Measurements from ENCODE around the gene MYO1D.
A peak's percentile ranks its signal among the peaks of the same experiment; 100 is the strongest.

Gene MYO1D

GRCh38 chr17:32852811-32853210, 24.1 kb downstream of the MYO1D start:
- no peak for ATAC-seq
- H3K9me3 Mint-ChIP-seq, result no peaks in the 10 kb centered on the region
- no peak overlapping the region for H3K27ac Mint-ChIP-seq
- no peak for DNase-seq (ENCODE audit: low spot score in 2 of 2)
- no peak overlapping the region for H3K4me3 Mint-ChIP-seq
- H3K4me1 Mint-ChIP-seq, result no peaks in the 10 kb centered on the region
- no peaks in the 10 kb centered on the region for H3K36me3 Mint-ChIP-seq

DNA sequence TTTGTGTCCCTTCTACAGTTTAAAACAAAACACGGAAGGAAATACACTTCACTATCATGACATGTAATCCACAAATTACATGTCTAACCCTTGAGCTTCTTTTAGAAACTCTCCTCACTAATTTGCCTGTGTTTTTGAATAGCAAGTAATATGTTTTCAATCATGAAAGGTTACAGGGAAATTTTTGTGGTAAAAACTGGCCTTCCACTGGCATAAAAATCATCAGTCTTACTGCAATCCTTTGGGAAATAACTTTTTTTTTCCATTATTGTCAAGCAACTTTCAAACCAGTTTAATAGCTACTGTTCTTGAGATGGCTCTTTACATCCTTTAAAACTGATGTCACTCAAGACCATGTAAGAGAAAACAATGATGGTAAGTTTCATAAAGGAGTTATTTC, 27.0 kb downstream of the MYO1D start:
- ATAC-seq (no peak), DNase-seq (ENCODE audit: low spot score in 2 of 2) (no peak)
- H3K4me1 Mint-ChIP-seq, result no peaks in the 10 kb centered on the region
- H3K36me3 Mint-ChIP-seq, result no peaks in the 10 kb centered on the region
- H3K27ac Mint-ChIP-seq, result no peak overlapping the region
- H3K9me3 Mint-ChIP-seq, result no peaks in the 10 kb centered on the region
- no peak overlapping the region for H3K4me3 Mint-ChIP-seq

GRCh38 chr17:32847977-32848376, 28.9 kb downstream of the MYO1D start:
- no peaks in the 10 kb centered on the region for H3K36me3 Mint-ChIP-seq
- DNase-seq (ENCODE audit: low spot score in 2 of 2) (no peak), ATAC-seq (no peak)
- no peak overlapping the region for H3K27ac Mint-ChIP-seq
- no peaks in the 10 kb centered on the region for H3K4me1 Mint-ChIP-seq
- H3K4me3 Mint-ChIP-seq, result no peak overlapping the region
- no peaks in the 10 kb centered on the region for H3K9me3 Mint-ChIP-seq

DNA sequence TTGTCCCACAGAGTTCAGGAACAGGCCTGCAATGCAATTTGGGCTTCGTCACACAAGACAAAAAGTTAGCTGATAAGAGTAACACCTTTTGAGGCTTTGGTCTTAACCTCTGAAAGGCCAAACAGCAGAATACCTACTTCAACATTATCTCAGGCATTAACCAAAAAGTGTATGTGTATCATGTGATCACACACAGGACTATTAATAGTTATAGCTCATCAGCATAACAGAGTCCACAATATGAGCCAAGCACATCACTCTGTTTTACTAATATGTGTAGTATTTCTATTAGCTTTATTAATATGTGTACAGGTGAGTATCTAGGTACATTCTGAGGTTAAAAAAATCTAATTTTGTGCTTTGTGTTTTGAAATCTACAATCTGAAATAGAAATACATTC, 30.8 kb downstream of the MYO1D start:
- no peak overlapping the region for H3K4me3 Mint-ChIP-seq
- no peaks in the 10 kb centered on the region for H3K36me3 Mint-ChIP-seq
- ATAC-seq (no peak), DNase-seq (ENCODE audit: low spot score in 2 of 2) (no peak)
- no peaks in the 10 kb centered on the region for H3K9me3 Mint-ChIP-seq
- H3K4me1 Mint-ChIP-seq, result no peaks in the 10 kb centered on the region
- H3K27ac Mint-ChIP-seq, result no peak overlapping the region

DNA sequence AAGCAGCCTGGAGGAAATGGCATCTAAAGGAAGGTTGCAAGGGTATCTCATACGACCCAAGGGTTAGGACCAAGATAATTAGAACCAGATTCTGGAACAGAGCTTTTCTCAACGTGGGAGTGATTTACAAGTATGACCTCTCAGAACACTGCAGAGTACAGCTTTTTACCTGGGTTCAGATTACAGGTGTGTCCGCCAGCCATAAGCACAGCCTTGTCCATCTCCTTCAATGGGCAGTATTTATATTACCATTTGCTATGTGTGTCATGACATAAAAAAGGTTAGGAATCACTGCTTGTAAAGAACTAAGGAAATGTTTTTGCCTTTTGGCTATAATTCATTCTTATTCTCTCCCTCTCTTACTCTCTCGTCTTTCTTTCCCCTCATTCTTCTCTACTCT, 36.7 kb downstream of the MYO1D start:
- ATAC-seq, result no peak
- no peak for DNase-seq (ENCODE audit: low spot score in 2 of 2)
- H3K4me3 Mint-ChIP-seq, result no peak overlapping the region
- H3K36me3 Mint-ChIP-seq, result no peaks in the 10 kb centered on the region
- H3K9me3 Mint-ChIP-seq, result no peaks in the 10 kb centered on the region
- no peak overlapping the region for H3K27ac Mint-ChIP-seq
- no peaks in the 10 kb centered on the region for H3K4me1 Mint-ChIP-seq

DNA sequence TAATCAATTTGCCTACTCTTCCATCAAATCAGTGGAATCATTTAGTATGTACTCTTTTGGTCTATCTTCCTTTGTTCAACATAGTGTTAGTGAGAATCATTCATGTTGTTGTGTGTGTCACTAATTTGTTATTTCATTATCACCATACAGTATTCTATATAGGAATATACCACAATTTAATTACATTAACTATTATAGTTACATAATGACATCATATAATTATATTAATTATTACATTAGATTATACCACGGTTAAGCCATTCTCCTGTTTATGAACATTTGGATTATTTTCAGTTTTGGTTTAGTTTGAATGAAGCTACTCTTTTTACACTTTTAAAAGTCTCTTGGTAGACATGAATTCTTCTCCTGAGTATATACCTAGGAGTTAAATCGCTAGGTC, 40.4 kb downstream of the MYO1D start:
- Mint-ChIP-seq H3K36me3 (no peaks in the 10 kb centered on the region), H3K4me3 (no peak overlapping the region), H3K4me1 (no peaks in the 10 kb centered on the region), H3K27ac (no peak overlapping the region), H3K9me3 (no peaks in the 10 kb centered on the region)
- no peak for DNase-seq (ENCODE audit: low spot score in 2 of 2)
- ATAC-seq, result no peak

GRCh38 chr17:32835291-32835761, 41.6 kb downstream of the MYO1D start:
- H3K4me3 Mint-ChIP-seq, result no peak overlapping the region
- DNase-seq (ENCODE audit: low spot score in 2 of 2) (no peak), ATAC-seq (no peak)
- H3K36me3 Mint-ChIP-seq, result no peaks in the 10 kb centered on the region
- H3K4me1 Mint-ChIP-seq, result no peaks in the 10 kb centered on the region
- no peaks in the 10 kb centered on the region for H3K9me3 Mint-ChIP-seq
- no peak overlapping the region for H3K27ac Mint-ChIP-seq

GRCh38 chr17:32834104-32834503, 42.8 kb downstream of the MYO1D start:
- Mint-ChIP-seq H3K36me3 (no peaks in the 10 kb centered on the region), H3K4me1 (peaks cover under 1% of the 10 kb centered on the region), H3K4me3 (no peak overlapping the region), H3K9me3 (no peaks in the 10 kb centered on the region), H3K27ac (no peak overlapping the region)
- ATAC-seq (no peak), DNase-seq (ENCODE audit: low spot score in 2 of 2) (no peak)

- DNase-seq (ENCODE audit: low spot score in 2 of 2), result no peak
- no peaks in the 10 kb centered on the region for H3K36me3 Mint-ChIP-seq
- H3K4me3 Mint-ChIP-seq, result no peak overlapping the region
- H3K4me1 Mint-ChIP-seq, result peaks cover 6% of the 10 kb centered on the region
- ATAC-seq, result no peak
- no peak overlapping the region for H3K27ac Mint-ChIP-seq
- no peaks in the 10 kb centered on the region for H3K9me3 Mint-ChIP-seq
Observed at GRCh38 chr17:32833526-32833925, 43.4 kb downstream of the MYO1D start.

DNA sequence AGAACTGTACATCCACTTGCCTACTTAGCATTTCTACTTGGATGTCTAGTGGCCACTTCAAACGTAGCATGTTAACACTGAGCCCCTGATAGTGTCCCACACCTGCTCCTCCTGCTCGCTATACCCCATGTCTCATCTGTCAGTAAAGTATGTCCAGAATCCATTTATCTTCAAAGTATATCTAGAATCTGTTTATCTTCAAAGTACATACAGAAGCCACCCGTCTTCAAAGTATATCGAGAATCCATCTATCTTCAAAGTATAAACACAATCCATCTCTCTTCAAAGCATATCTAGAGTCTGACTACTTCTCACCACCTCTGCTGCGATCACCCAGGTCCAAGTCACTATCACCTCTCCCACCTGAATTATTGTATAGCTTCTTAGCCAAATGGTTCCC, 43.8 kb downstream of the MYO1D start:
- ATAC-seq (no peak), DNase-seq (ENCODE audit: low spot score in 2 of 2) (no peak)
- H3K36me3 Mint-ChIP-seq, result no peaks in the 10 kb centered on the region
- no peak overlapping the region for H3K27ac Mint-ChIP-seq
- H3K9me3 Mint-ChIP-seq, result no peaks in the 10 kb centered on the region
- no peak overlapping the region for H3K4me3 Mint-ChIP-seq
- peaks cover 7% of the 10 kb centered on the region for H3K4me1 Mint-ChIP-seq

DNA sequence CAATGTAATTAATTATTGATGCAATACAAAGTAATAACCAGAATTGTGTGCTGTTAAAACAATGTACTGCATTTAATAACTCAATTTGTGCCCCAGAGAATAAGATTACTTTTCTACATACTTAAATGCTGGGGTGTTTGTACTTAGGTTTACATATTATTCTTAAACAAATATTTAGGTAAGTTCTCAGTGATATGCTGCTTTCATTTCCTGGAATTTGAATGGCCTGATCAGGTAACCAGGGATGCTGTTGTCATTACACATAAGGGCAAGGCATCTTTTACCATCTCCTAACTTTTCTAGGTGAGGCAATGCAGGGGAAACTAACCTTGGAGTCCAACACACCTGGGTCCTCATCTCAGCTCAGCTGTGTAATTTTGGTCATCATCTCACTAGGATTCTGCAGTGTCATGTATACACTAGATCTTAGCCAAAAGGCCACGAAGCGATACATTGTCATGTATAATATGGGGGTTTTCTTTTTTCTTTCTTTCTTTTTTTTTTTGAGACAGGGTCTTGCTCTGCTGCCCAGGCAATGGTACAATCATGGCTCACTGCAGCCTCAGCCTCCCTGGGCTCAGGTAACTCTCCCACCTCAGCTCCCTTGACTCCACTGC, 45.2 kb downstream of the MYO1D start:
- Mint-ChIP-seq H3K9me3 (no peaks in the 10 kb centered on the region), H3K27ac (no peak overlapping the region), H3K4me3 (no peak overlapping the region), H3K36me3 (no peaks in the 10 kb centered on the region), H3K4me1 (peaks cover 7% of the 10 kb centered on the region)
- ATAC-seq, result no peak
- no peak for DNase-seq (ENCODE audit: low spot score in 2 of 2)

DNA sequence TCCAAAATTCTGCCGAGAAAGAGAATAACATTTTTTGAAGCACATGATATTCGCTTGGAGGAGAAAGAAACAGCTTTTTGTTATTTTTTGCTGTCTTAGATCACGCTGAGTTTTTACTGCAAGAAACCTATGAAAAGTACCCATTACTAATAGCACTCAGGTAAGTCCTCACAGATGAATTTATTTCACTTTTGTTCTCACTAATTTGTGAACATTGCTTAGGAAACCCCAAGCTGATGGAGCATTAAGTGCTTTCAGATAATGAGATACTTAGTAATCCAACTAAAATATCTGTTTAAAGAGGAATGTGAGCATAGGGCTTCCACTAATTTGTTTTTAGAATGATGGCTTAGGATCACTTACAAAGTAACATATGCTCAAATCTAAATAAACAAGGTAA, 45.7 kb downstream of the MYO1D start:
- ATAC-seq, result no peak
- Mint-ChIP-seq H3K27ac (no peak overlapping the region), H3K4me3 (no peak overlapping the region)

DNA sequence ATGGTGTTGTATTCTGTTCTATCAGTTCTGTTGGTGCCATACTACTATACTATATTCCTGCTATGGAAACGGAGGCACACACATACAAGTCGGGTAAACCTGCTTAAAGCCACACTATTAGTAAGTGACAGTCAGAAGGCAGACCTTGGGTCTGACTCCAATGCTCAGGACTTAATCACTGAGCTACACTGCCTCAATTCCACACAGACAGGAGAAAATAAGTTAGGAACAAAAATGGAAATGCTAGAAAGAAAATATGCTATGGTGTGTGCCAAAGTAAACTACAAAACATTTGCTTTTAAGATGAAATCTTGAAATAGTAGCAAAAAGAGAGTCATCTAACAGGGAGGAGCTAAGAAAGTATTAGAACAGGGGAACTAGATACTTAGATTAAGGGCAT, 48.1 kb downstream of the MYO1D start:
- H3K27ac Mint-ChIP-seq, result no peak overlapping the region
- H3K4me1 Mint-ChIP-seq, result peaks cover 7% of the 10 kb centered on the region
- DNase-seq (ENCODE audit: low spot score in 2 of 2) (no peak), ATAC-seq (peak; percentile 37)
- no peaks in the 10 kb centered on the region for H3K9me3 Mint-ChIP-seq
- no peak overlapping the region for H3K4me3 Mint-ChIP-seq
- no peaks in the 10 kb centered on the region for H3K36me3 Mint-ChIP-seq

More for the DNA sequence above, 45.7 kb downstream of the MYO1D start:
- H3K36me3 Mint-ChIP-seq, result no peaks in the 10 kb centered on the region
- H3K9me3 Mint-ChIP-seq, result no peaks in the 10 kb centered on the region
- peaks cover 7% of the 10 kb centered on the region for H3K4me1 Mint-ChIP-seq
- DNase-seq (ENCODE audit: low spot score in 2 of 2), result no peak

GRCh38 chr17:32827227-32827626, 49.7 kb downstream of the MYO1D start:
- Mint-ChIP-seq H3K27ac (no peak overlapping the region), H3K4me3 (no peak overlapping the region), H3K36me3 (no peaks in the 10 kb centered on the region), H3K9me3 (no peaks in the 10 kb centered on the region), H3K4me1 (peaks cover 7% of the 10 kb centered on the region)
- ATAC-seq (no peak), DNase-seq (ENCODE audit: low spot score in 2 of 2) (no peak)

DNA sequence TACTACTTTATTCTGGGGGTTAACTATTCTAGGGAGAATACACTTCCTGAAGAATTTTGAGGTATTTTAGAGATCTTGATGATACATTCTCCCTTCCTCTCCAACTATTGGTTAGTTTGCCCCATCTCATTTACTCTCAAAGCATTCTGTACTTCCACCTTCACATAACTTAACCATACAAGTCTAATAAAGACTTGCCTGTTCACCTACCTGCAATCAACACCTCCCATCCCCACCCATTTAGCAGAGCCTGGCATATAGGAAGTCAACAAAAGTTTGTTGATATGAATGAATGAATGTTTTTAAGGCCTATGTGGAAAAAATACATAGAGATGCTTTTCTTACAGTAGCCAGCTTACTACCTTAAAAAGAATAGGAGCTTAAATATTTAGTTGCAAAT, 50.8 kb downstream of the MYO1D start:
- DNase-seq (ENCODE audit: low spot score in 2 of 2) (no peak), ATAC-seq (no peak)
- H3K27ac Mint-ChIP-seq, result no peak overlapping the region
- H3K4me1 Mint-ChIP-seq, result peaks cover 7% of the 10 kb centered on the region
- H3K4me3 Mint-ChIP-seq, result no peak overlapping the region
- no peaks in the 10 kb centered on the region for H3K9me3 Mint-ChIP-seq
- no peaks in the 10 kb centered on the region for H3K36me3 Mint-ChIP-seq

- Mint-ChIP-seq H3K27ac (no peak overlapping the region), H3K4me3 (no peak overlapping the region), H3K9me3 (no peaks in the 10 kb centered on the region), H3K4me1 (peaks cover 7% of the 10 kb centered on the region), H3K36me3 (no peaks in the 10 kb centered on the region)
- no peak for ATAC-seq
- DNase-seq (ENCODE audit: low spot score in 2 of 2), result no peak
Observed at GRCh38 chr17:32824334-32824733, 52.6 kb downstream of the MYO1D start.

GRCh38 chr17:32822996-32823395, 53.9 kb downstream of the MYO1D start:
- H3K4me3 Mint-ChIP-seq, result no peak overlapping the region
- no peaks in the 10 kb centered on the region for H3K36me3 Mint-ChIP-seq
- no peaks in the 10 kb centered on the region for H3K9me3 Mint-ChIP-seq
- H3K4me1 Mint-ChIP-seq, result no peaks in the 10 kb centered on the region
- H3K27ac Mint-ChIP-seq, result no peak overlapping the region
- no peak for DNase-seq (ENCODE audit: low spot score in 2 of 2)
- no peak for ATAC-seq

Data from stimulated activated effector memory CD8-positive, alpha-beta T cell treated with anti-CD3 and anti-CD28 coated beads, Interleukin-12 subunit alpha, Interleukin-12 subunit beta, amount 100 ng/mL, for 72 hours (primary cell).